Astrocyte of the hippocampus (primary cell): ENCODE results near the gene B3GALT5.
"Not testable (repeated sequence)": the region's sequence is repeated elsewhere in the genome, so short reads cannot be mapped to it uniquely, and the experiment has no call there.

ENCODE experiments used
- DNase-seq: peaks from one replicate; pipeline ENCODE4 v3.0.0; 2011; ENCODE audit warnings: low read depth, low spot score

Gene B3GALT5

GRCh38 chr21:39666681-39667315 lies 54.1 kb downstream of the B3GALT5 start:
- no peak for DNase-seq

DNA sequence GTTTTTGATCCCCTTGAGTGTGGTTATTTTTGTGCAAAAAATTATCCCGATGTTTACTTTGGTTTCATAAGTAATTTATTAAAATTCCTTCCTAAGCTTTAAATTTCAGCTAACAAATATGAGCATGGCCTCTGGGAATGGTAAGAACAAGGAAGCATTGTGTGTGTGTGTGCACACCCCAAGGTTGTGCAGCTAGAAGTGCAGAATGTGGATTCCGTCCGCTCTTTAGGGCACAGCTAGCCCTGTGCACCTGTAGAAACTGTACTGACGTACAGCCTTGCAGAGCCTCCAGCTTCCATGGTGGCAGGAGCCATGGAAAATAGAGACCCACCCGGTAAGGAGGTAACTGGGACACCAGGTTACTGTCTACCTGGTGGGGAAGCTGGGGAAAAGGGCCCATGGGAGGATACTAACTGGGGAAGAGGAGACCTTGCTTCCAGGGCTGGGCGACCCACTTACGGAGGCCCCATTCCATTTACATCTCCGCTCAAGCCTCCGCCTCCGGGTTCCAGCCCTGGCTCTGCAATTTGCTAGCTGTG lies 54.7 kb downstream of the B3GALT5 start:
- DNase-seq: no peak

DNA sequence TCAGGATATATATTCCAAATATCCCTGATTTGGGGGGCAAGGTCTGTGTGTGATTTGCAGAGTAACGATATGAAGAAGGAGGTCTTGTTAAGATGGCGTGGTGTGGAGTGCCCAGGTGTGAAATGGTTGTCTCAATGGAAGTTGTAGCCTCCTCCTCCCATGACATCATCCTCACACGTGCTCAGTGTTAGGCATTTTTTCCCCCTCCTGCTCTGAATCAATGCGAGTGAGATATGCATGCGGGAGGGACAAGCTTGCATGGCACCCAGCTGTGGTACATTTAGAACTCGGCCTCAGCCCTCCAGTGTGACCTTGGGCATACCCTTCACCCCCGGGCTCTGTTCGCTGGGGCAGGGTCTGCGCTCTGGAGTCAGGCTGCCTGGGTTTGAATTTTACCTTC lies 55.6 kb downstream of the B3GALT5 start:
- DNase-seq: no peak

DNA sequence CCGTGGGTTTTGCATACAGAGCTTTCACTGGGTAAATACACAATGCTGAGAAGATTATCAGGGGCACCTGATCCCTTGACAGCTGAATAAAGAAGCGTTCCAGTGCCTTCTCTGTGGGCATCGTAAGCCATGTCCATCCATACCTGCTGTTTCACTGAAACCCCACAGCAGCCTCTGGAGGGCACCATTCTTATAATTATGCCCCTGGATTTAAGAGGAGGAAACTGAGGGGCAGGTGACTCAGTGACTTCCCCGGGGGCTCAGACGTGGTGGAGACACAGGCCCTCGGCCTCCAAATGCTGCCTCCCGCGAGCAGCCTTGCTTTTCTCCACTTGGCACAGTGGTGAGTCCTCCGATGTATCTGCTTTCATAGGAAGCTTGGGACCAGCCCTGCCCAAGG lies 56.7 kb downstream of the B3GALT5 start:
- DNase-seq: no peak

DNA sequence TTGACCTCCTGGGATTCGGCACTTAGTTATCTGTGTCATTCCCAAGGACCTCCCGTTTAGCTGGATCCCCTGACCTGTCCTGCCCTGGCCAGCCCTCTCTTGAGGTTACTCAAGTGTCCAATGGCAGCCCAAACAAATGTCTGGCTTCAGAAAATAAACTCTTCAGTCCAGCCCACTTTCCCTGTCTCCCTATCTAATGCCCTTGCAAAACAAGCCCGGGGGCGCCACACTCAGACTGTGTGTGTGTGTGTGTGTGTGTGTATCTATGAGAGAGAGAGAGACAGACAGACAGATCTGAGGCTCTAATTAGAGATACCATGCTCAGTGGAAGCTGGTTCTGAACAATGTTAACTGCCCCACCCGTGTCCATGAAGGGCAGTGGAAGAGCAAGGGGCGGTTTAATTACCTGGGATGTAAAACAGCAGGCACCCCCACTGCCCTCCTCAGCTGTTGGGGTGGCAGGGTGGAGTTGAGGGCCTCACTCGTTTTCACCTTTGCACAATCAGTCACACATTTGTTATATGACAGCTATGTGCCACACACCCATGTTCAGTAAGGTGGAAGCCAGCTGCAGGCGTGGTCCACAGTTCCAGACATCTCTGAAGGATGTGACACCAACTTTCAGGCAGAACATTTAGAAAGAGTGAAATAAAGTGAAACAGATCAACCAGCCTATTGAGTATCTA lies 57.4 kb downstream of the B3GALT5 start:
- DNase-seq: no peak

- DNase-seq: no peak
These were observed 58.0 kb downstream of the B3GALT5 start for GRCh38 chr21:39670701-39671100.

- no peak for DNase-seq
These were observed 59.2 kb downstream of the B3GALT5 start for GRCh38 chr21:39671986-39672385.

DNA sequence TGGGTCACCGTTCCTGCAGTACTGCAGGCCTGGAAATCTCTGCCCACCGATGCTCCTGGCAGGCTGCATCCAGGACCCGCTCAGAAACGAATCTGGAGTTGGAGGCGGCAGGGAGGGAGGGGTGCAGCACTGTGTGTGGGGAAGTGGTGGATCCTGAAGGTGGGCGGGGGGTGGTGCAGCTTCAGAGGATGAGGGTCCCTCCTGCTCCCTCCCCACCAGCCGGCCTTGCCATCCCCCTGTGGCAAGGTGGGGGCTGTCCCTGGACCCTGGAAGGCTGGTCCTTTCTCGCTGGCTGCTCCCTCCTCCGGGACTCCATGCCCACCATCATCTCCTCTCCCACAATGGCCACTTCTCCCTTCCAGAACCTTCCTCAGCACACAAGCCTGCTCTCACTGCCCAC lies 60.4 kb downstream of the B3GALT5 start:
- no peak for DNase-seq

DNA sequence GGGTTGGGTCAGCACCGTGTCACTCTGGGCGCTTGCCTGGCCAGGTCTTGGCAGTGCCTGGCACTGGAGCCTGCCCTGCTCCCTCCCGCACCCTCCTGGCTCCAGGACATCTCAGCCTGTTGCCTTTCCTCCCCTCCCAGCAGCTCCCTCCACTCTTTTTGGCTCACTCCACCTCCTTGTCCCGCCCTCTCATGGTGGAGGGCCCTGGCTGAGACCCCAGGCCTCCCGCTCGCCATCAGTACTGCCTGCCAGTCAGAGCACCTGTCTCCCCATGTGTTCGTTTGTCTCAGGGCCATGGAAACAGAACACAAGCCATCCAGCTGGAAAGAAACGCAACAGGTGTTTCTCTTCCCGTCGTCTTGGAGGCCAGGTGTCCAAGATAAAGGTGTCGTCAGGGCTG lies 61.0 kb downstream of the B3GALT5 start:
- DNase-seq: no peak

GRCh38 chr21:39674801-39675200 lies 62.1 kb downstream of the B3GALT5 start:
- DNase-seq: no peak

- DNase-seq: no peak
These were observed 62.9 kb downstream of the B3GALT5 start for GRCh38 chr21:39675590-39675989.

- peak; percentile 37 for DNase-seq
These were observed 63.4 kb downstream of the B3GALT5 start for GRCh38 chr21:39675993-39676661.

DNA sequence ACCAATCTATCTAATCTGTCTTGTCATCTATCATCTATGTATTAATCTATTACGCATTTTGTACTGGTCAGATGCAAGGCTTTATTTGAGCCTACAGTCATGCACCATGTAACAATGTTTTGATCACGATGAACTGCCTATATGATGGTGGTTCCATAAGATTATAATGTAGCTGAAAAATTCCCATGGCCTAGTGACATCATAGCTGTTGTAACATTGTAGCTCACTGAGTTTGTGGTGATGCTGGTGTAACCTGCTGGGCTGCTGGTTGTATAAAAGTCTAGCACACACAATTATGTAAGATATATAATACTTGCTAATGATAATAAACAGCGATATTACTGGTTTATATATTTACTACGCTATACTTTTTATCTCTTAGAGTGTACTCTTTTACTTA lies 67.5 kb downstream of the B3GALT5 start:
- DNase-seq: no peak

- DNase-seq: no peak
These were observed 68.5 kb downstream of the B3GALT5 start for GRCh38 chr21:39681257-39681656.

DNA sequence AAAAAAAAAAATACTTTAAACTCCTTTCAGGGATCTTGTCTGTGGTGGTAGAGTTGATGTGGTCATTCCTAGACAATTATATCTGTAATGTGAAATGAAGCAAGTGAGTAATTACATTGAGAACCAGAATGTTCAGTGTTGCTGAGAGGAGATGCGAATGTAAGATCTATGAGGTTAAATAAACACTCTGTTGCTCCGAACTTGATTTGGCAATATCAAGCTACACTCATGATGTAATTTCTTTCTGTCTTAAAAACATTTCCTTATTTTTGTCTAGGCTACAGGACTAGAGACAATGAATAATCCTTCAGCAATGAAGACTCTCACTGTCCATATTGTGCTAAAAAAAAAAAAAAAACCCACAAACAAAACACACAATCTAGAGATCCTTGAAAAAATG lies 69.1 kb downstream of the B3GALT5 start:
- DNase-seq: peak; percentile 42

GRCh38 chr21:39685236-39685635 lies 72.5 kb downstream of the B3GALT5 start:
- no peak for DNase-seq

GRCh38 chr21:39685991-39686390 lies 73.3 kb downstream of the B3GALT5 start:
- DNase-seq: no peak

- DNase-seq: no peak
These were observed 74.1 kb downstream of the B3GALT5 start for GRCh38 chr21:39686646-39687468.

DNA sequence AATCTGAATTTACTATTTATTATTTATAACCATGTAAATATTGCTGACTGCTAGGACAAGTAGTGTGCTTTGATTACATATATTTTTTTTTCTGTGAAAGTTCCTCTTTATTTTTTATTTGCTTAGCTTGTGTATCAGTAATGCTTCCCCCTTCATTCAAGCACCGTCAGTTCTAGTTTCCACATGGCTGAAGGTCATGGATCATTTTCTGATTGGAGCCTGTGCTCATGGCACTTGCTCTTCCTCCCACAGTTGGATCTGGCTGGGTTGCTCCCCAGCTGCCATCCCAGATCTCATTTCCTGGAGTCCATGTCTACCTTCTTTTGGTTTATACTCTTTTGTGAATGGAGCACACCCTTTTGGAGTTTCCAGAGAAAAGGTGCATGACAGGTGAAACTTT lies 75.3 kb downstream of the B3GALT5 start:
- no peak for DNase-seq

- not testable (repeated sequence) for DNase-seq
These were observed 77.1 kb downstream of the B3GALT5 start for GRCh38 chr21:39689860-39690259.

- DNase-seq: no peak
These were observed 77.7 kb downstream of the B3GALT5 start for GRCh38 chr21:39690454-39690853.

GRCh38 chr21:39694750-39695149 lies 82.0 kb downstream of the B3GALT5 start:
- DNase-seq: no peak
